ENCODE results near the gene MED9. TPM values are rescaled to one million over a fixed set of nuclear protein-coding genes. Genes with fewer than 3 reads are reported as not detected.
"Not testable (repeated sequence)": the region's sequence is repeated elsewhere in the genome, so short reads cannot be mapped to it uniquely, and the experiment has no call there.

Gene MED9
- total RNA-seq, 1 donor from 2014 or later: 13.8 TPM

DNA sequence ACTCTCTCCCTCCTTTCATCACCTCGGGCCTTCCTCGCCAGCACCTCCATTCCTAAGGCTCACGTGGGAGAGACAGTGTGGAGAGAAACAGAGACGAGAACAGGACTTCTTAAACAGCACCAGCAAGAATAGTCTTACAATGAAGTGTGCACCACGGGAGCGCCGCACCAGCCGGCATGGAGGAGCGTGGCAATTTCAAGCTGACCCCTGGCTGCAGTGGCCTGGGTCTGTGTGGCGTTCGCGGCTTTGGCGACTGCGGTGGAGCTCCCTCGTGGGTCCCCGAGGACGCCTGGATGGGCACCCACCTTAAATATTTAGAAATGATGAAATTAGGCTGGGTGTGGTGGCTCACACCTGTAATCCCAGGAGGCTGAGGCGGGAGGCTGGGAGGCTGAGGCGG is 20.5 kb upstream of the MED9 start:
- TF ChIP-seq CTCF (IDR thresholded peaks at IDR 0.05): no peak
- Histone ChIP-seq H3K4me3 (no peak overlapping the region), H3K27ac (no peak overlapping the region), H3K9me3 (no peaks in the 10 kb centered on the region), H3K4me1 (no peaks in the 10 kb centered on the region), H3K27me3 (no peaks in the 10 kb centered on the region), H3K36me3 (no peaks in the 10 kb centered on the region)
- DNase-seq (no peak), ATAC-seq (no peak)
- intact Hi-C loops (cut with DNase I): no loop called here

DNA sequence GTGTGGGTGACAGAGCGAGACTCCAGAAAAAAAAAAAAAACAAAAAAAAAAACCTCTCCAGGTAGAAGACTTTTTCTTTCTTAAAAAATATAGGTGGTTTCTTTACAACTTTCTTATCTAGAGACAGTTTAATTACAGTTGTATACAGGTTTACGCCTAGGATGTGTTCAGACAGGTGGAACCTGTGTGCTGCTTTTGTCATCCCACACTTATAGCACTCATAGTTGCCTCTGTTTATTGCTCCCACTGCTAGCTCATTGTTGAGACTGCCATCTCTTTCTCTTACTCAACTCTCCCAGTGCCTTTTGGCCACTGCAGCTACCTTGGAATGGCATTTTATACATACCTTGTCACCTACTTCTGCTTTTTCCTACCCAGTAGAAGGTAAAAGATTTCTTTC is 19.1 kb upstream of the MED9 start:
- ATAC-seq (no peak), DNase-seq (no peak)
- Histone ChIP-seq H3K27ac (no peak overlapping the region), H3K36me3 (no peaks in the 10 kb centered on the region), H3K9me3 (no peaks in the 10 kb centered on the region), H3K4me3 (no peak overlapping the region), H3K27me3 (no peaks in the 10 kb centered on the region), H3K4me1 (no peaks in the 10 kb centered on the region)
- intact Hi-C loops (cut with DNase I): no loop called here
- TF ChIP-seq CTCF (IDR thresholded peaks at IDR 0.05): no peak

DNA sequence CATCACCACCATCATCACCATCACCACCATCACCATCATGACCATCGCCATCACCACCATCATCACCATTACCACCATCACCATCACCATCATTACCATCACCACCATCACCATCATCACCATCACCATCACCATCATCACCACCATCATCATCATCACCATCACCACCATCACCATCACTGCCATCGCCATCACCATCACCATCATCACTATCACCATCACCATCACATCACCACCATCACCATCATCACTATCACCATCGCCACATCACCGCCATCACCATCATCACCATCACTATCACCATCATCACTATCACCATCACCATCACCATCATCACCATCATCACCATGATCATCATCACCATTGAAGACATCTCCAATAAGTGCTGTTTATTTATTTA is 16.8 kb upstream of the MED9 start:
- DNase-seq: no peak
- no peaks in the 10 kb centered on the region for H3K9me3 ChIP-seq
- H3K4me1 ChIP-seq: no peaks in the 10 kb centered on the region
- H3K36me3 ChIP-seq: no peaks in the 10 kb centered on the region
- no peak overlapping the region for H3K4me3 ChIP-seq
- H3K27me3 ChIP-seq: no peaks in the 10 kb centered on the region
- H3K27ac ChIP-seq: no peak overlapping the region
- no peak for ATAC-seq
- TF ChIP-seq CTCF (IDR thresholded peaks at IDR 0.05): no peak
- intact Hi-C loops (cut with DNase I): no loop called here

DNA sequence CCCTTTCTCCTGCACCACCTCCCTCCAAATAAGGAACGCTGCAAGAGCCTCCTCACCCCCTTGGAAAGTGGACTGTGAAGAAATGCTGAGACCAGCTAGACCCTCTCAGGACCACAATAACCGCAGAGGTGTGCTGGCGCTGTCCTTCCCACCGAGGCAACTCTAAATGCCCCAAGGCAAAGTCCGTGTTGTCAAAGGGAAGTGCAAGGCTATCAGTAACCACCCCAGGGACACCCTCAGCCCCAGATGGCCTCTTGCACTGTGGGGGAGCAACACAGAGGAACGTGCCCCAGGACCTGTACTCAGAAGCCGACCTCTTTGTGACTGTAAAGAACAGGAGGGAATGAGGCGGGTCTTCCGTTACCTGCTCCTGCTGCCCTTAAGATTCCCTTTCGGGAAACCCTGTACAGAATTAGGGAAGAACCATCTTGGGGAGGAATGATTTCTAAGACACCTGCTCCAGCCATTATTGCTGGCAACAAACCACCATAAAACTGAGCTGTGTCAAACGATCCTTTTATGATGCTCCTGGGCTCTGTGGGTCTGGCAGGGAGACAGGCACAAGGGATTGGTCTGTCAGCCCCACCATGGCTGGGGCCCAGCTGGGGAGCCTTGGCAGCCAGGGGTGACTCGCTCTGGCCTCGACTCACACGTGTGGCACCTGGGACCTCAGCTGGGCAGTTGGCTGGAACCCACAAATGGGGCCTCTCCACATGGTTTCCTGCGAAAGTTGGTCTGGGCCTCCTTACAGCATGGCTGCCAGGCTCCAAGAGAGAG is 14.6 kb upstream of the MED9 start:
- Histone ChIP-seq H3K9me3 (no peaks in the 10 kb centered on the region), H3K4me3 (no peak overlapping the region), H3K36me3 (no peaks in the 10 kb centered on the region), H3K27me3 (no peaks in the 10 kb centered on the region), H3K27ac (no peak overlapping the region), H3K4me1 (no peaks in the 10 kb centered on the region)
- TF ChIP-seq CTCF (IDR thresholded peaks at IDR 0.05): no peak
- DNase-seq (no peak), ATAC-seq (no peak)
- intact Hi-C loops (cut with DNase I): no loop called here

DNA sequence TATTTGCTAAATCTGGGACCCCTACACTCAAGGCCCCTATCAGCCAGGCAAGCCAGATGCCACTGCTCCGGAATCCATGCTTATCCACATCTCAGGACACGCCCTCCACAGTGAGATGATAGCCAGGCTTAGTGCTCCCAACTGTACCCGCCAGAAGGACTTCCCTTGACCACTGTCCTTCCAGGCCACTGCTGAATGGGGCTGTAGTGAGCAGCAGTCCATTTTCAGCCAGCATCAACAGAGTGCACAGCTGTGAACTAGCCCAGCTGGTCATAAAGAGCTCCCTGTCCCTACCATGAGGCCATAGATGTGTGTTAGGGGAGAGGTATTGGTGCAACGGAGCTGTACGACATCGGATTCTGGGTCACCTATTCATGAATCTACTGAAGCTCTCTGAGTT is 13.0 kb upstream of the MED9 start:
- no peaks in the 10 kb centered on the region for H3K9me3 ChIP-seq
- no peak for DNase-seq
- H3K27me3 ChIP-seq: no peaks in the 10 kb centered on the region
- H3K4me3 ChIP-seq: no peak overlapping the region
- intact Hi-C loops (cut with DNase I): no loop called here
- ATAC-seq: no peak
- no peak for TF ChIP-seq CTCF (IDR thresholded peaks at IDR 0.05)
- H3K27ac ChIP-seq: no peak overlapping the region
- H3K36me3 ChIP-seq: no peaks in the 10 kb centered on the region
- H3K4me1 ChIP-seq: no peaks in the 10 kb centered on the region

DNA sequence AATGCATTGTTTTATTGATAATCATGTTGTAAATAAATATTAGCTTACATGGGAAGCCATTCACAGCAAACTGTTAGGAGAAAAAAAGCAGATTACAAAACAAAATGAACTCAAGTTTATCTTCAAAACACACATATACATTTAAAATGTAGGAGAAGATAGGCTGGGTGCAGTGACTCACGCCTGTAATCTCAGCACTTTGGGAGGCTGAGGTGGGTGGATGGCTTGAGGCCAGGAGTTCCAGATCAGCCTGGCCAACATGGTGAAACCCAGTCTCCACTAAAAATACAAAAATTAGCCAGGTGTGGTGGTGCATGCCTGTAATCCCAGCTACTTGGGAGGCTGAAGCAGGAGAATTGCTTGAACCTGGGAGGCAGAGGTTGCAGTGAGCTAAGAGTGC is 10.9 kb upstream of the MED9 start:
- intact Hi-C loops (cut with DNase I); H3K27ac ChIP-seq; H3K36me3 ChIP-seq; DNase-seq; ATAC-seq; H3K27me3 ChIP-seq; H3K9me3 ChIP-seq; H3K4me1 ChIP-seq; H3K4me3 ChIP-seq: not testable (repeated sequence)

All from upper lobe of right lung (tissue), 1 donor.